Measurements from ENCODE around the gene IL17RD. TPM values are rescaled to one million over a fixed set of nuclear protein-coding genes. Genes with fewer than 3 reads are reported as not detected.

IL17RD gene
- total and polyA plus RNA-seq, 10 of the 15 experiments (the other 5 are each of a cell fraction or from before 2014, with no cell fraction given) = 0.01 to 0.08 (median 0.04) TPM; not detected in 3

DNA sequence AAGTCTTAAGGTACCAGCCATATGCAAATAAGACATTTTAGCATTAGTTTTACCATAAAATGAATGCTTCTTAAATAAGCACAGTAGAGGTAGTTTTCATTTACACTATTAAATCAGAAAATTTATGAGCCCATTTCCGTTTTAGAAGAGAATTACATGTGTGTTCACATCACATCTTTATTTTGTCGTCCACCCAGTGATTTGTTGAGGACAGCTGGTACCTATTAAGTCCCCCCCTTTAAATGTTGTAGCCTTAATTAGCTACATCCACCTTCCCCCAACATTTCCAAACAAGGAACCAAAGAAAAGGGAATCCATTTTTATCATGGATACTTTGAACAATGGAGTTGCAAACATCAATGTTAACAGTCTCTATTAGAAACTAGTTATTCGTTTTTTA, 6.8 kb downstream of the IL17RD start (continued):
- TF ChIP-seq, protein P1, sequence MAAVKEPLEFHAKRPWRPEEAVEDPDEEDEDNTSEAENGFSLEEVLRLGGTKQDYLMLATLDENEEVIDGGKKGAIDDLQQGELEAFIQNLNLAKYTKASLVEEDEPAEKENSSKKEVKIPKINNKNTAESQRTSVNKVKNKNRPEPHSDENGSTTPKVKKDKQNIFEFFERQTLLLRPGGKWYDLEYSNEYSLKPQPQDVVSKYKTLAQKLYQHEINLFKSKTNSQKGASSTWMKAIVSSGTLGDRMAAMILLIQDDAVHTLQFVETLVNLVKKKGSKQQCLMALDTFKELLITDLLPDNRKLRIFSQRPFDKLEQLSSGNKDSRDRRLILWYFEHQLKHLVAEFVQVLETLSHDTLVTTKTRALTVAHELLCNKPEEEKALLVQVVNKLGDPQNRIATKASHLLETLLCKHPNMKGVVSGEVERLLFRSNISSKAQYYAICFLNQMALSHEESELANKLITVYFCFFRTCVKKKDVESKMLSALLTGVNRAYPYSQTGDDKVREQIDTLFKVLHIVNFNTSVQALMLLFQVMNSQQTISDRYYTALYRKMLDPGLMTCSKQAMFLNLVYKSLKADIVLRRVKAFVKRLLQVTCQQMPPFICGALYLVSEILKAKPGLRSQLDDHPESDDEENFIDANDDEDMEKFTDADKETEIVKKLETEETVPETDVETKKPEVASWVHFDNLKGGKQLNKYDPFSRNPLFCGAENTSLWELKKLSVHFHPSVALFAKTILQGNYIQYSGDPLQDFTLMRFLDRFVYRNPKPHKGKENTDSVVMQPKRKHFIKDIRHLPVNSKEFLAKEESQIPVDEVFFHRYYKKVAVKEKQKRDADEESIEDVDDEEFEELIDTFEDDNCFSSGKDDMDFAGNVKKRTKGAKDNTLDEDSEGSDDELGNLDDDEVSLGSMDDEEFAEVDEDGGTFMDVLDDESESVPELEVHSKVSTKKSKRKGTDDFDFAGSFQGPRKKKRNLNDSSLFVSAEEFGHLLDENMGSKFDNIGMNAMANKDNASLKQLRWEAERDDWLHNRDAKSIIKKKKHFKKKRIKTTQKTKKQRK (IDR thresholded peaks at IDR 0.05; ENCODE audit: low read depth, low read length) = no peak
- TF ChIP-seq, protein P2, sequence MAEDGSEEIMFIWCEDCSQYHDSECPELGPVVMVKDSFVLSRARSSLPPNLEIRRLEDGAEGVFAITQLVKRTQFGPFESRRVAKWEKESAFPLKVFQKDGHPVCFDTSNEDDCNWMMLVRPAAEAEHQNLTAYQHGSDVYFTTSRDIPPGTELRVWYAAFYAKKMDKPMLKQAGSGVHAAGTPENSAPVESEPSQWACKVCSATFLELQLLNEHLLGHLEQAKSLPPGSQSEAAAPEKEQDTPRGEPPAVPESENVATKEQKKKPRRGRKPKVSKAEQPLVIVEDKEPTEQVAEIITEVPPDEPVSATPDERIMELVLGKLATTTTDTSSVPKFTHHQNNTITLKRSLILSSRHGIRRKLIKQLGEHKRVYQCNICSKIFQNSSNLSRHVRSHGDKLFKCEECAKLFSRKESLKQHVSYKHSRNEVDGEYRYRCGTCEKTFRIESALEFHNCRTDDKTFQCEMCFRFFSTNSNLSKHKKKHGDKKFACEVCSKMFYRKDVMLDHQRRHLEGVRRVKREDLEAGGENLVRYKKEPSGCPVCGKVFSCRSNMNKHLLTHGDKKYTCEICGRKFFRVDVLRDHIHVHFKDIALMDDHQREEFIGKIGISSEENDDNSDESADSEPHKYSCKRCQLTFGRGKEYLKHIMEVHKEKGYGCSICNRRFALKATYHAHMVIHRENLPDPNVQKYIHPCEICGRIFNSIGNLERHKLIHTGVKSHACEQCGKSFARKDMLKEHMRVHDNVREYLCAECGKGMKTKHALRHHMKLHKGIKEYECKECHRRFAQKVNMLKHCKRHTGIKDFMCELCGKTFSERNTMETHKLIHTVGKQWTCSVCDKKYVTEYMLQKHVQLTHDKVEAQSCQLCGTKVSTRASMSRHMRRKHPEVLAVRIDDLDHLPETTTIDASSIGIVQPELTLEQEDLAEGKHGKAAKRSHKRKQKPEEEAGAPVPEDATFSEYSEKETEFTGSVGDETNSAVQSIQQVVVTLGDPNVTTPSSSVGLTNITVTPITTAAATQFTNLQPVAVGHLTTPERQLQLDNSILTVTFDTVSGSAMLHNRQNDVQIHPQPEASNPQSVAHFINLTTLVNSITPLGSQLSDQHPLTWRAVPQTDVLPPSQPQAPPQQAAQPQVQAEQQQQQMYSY (CRISPR knock-in tag; IDR thresholded peaks at IDR 0.05) = no peak
- TF ChIP-seq JUND (IDR thresholded peaks at IDR 0.05; ENCODE audit: low read depth, low read length) (no peak), YY1 (IDR thresholded peaks at IDR 0.05; ENCODE audit: low read depth, low read length) (no peak), NRF1 (conservative IDR thresholded peaks at IDR 0.05; ENCODE audit: low read depth, low read length) (no peak)

Measured in GM12878 (cell line).